HG03460 (cell line): ENCODE results near the gene HDC.

Experiments
- ATAC-seq: cut with Tn5 transposase; IDR thresholded peaks from one replicate; pipeline ENCODE4 v1.9.1; 2021; ENCODE audit not compliant: unreplicated experiment

The HDC gene

GRCh38 chr15:50265620-50266019 is at the start of gene HDC:
Gene HDC (minus strand): TSS chr15:50265726. CDS start chr15:50265623, 103 bp downstream.
- ATAC-seq = no peak

GRCh38 chr15:50312636-50313035 is 47.1 kb upstream of the HDC start:
- ATAC-seq = no peak

- ATAC-seq = no peak
These were observed 42.3 kb upstream of the HDC start for GRCh38 chr15:50307799-50308198.

GRCh38 chr15:50304836-50305235 is 39.3 kb upstream of the HDC start:
- ATAC-seq = no peak

GRCh38 chr15:50302581-50302980 is 37.1 kb upstream of the HDC start:
- ATAC-seq = no peak

GRCh38 chr15:50298340-50298739 is 32.8 kb upstream of the HDC start:
- ATAC-seq = no peak

- no peak for ATAC-seq
These were observed 30.4 kb upstream of the HDC start for GRCh38 chr15:50295966-50296365.

GRCh38 chr15:50289749-50290148 is 24.2 kb upstream of the HDC start:
- no peak for ATAC-seq

GRCh38 chr15:50287324-50288116 is 22.0 kb upstream of the HDC start:
- ATAC-seq = no peak

- no peak for ATAC-seq
These were observed 15.9 kb upstream of the HDC start for GRCh38 chr15:50281427-50281826.

- ATAC-seq = no peak
These were observed 14.7 kb upstream of the HDC start for GRCh38 chr15:50280271-50280670.

- no peak for ATAC-seq
These were observed 13.0 kb upstream of the HDC start for GRCh38 chr15:50278496-50278895.

GRCh38 chr15:50277370-50277769 is 11.8 kb upstream of the HDC start:
- no peak for ATAC-seq

GRCh38 chr15:50275908-50276307 is 10.4 kb upstream of the HDC start:
- ATAC-seq = no peak

GRCh38 chr15:50275091-50275490 is 9.6 kb upstream of the HDC start:
- ATAC-seq = no peak

GRCh38 chr15:50267577-50267976 is 2.1 kb upstream of the HDC start:
- ATAC-seq = no peak

- no peak for ATAC-seq
These were observed 3.0 kb downstream of the HDC start for GRCh38 chr15:50262533-50262932.

- ATAC-seq = no peak
These were observed 3.5 kb downstream of the HDC start for GRCh38 chr15:50261981-50262380.

- peak; percentile 57 for ATAC-seq
These were observed 4.5 kb downstream of the HDC start for GRCh38 chr15:50260969-50261496.

GRCh38 chr15:50259276-50259675 is 6.2 kb downstream of the HDC start:
- ATAC-seq = no peak

- no peak for ATAC-seq
These were observed 7.6 kb downstream of the HDC start for GRCh38 chr15:50257924-50258323.

- no peak for ATAC-seq
These were observed 8.2 kb downstream of the HDC start for GRCh38 chr15:50257332-50257731.
